ENCODE results near the gene OR52E4. TPM values are rescaled to one million over a fixed set of nuclear protein-coding genes. Genes with fewer than 3 reads are reported as not detected.

Gene OR52E4
- total RNA-seq: not detected in 2 replicates

DNA sequence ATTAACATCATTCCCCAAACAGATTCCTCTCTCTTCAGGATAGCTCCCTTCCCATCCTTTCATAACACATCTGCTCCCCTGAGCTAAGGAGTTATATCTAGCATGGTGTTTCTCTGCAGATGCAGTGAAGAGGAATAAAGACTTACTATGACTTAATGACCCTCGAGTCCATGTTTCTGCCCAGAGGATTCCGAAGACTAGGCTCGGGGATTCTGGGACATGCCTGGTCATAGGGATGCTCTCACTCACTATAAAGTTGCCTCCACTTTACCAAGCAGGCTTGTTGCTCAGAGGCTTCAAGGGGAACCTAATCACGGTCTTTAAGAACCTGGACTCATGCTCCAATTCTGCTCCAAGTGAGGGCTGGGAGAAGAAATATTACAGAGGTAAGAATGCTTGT is at the start of gene OR52E4:
TSS of gene OR52E4 (plus strand) at position 301 of the 400 bp plus-strand sequence. CDS start 3,664 bp downstream, outside the sequence.
- no peak for DNase-seq (ENCODE audit: low read depth in 2 of 2)

DNA sequence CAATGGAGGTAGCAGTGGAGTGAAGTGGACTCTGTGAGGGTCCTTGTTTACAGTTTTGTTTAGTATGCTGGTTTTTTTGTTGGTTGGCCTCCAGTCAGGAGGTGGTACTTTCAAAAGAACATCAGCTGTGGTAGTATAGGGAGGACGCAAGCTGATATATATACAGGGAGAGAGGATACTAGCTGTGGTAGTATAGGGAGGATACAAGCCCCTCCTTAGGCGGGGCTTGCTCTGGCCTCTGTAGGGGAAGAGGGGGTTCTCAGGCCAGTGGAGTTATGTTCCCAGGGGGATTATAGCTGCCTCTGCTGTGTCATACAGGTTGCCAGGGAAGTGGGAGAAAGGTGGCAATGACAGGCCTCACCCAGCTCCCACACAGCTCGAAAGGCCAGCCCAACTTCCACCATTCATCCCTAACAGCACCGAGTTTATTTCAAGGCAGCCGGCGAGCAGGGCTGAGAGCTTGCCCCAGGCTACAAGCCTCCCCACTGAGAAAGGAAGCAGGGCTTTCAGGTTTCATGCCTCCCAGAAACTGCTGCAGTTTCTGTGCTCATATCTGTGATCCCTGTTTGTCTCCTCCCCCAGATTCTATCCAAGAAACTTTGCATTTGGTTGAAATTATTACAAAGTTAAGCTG is 49.1 kb upstream of the OR52E4 start:
- DNase-seq (ENCODE audit: low read depth in 2 of 2): no peak

DNA sequence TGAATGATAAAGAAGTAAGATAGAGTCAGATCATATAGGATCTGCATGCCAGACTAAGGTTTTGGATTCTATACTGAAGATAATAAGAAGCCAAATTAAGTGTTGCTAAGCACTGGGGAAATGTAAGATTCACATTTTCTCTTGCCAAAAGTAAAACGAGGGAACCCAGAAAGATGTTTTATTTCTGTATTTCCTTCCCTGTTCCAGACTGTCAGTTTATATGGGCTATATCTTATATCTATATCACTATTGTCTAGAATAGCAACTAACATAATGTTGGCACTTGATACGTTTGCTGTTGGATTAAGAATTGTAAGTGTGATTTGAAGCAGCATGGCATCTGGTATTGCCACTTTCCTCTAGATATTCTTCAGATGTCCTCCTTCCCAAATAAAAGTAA is 47.0 kb upstream of the OR52E4 start:
- no peak for DNase-seq (ENCODE audit: low read depth in 2 of 2)

DNA sequence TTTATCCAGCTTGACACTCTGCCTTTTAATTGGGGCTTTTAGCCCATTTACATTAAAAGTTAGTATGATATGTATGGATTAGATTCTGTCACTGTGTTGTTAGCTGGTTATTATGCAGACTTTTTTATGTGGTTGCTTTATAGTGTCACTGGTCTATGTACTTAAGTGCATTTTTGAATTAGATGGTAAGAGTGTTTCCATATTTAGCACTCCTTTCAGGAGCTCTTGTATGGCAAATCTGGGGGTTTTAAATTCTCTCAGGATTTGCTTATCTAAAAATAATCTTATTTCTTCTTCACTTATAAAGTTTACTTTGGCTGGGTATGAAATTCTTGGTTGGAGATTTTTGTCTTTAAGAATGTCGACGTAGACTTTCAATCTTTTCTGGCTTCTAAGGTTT is 42.7 kb upstream of the OR52E4 start:
- no peak for DNase-seq (ENCODE audit: low read depth in 2 of 2)

DNA sequence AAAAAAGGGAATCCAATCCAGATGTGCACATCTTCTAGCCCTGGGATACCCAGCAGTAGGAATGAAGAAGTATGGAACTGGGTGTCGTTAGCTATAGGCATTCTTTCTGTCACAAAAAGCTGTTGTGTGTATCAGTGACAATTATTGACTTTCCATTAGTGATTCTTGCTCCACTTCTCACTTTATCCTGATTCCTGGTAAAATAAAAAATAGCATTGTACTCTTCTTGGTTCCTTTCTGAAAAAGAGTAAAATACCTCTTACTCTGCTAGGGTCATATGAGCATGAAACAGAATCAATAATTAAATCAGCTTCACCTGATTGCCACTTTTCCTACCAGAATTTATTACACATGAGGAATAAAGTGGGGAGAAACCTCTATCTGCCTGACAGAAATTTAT is 38.6 kb upstream of the OR52E4 start, which contains the start of gene OR52E6:
TSS of gene OR52E6 (minus strand) at position 101 of the 400 bp plus-strand sequence. CDS start at position 101, 0 bp downstream.
- DNase-seq (ENCODE audit: low read depth in 2 of 2): no peak

DNA sequence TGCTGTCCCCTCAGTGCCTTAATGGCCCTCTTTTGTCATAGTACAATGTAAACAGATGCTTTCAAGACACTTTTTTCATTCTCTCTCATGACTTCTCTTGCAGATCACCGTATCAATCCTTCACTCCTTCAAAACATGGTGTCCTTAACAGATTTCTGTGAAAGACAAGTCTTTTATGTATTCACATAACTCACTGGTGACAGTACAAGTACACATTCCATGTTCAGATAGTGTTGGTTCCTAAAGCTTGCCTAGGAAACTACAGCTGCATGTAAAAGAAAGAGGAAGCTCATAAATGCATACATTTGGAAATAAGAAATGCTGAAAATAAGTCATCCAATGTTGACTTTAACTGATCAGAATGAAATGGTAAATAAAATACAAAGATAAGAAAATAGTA is 33.7 kb upstream of the OR52E4 start:
- no peak for DNase-seq (ENCODE audit: low read depth in 2 of 2)

DNA sequence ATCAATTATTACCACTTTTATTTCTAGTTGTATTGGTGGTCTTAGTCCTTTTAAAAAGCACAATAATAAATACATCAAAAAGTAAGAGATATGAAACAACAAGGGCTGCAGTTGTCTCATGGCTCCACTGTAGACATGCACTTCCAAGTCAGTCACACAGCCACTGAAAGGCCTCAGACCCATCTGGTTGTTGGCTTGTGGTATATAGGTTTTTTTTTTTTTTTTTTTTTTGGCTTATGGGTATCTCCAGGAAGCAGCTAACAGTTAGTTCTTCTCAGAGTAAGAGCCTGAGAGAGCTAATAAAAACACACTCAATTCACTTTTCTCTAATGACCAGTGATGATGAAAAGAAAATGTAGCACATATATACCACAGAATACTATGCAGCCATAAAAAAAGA is 32.7 kb upstream of the OR52E4 start:
- no peak for DNase-seq (ENCODE audit: low read depth in 2 of 2)

DNA sequence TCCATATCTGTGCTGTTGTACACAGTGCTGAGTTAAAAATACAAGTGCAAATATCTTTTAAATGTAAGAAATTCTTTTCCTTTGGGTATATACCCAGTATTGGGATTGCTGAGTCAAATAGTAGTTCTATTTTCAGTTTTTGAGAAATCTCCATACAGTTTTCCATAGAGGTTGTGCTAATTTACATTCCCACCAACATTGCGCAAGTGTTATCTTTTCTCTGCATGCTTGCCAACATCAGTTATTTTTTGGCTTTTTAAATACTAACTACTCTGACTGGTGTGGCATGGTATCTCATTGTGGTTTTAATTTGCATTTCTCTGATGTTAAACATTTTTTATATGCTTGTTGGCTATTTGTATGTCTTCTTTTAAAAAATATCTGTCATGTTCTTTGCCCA is 29.4 kb upstream of the OR52E4 start:
- no peak for DNase-seq (ENCODE audit: low read depth in 2 of 2)

DNA sequence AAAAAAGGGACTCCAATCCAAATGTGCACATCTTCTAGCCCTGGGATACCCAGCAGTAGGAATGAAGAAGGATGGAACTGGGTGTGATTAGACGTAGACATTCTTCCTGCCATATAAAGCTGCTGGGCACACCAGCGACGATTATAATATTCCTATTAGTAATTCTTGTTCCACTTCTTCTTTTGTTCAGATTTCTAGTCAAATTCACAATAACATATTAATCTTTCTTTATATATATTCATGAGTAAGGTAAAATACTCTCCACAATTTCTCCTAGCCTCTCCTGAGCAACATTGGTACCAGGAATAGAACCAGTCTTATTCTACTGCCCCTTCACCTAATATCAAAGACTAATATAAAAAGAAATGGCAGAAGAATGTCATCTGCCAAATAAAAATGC is 22.8 kb upstream of the OR52E4 start, which contains the start of gene OR52E8:
TSS of gene OR52E8 (minus strand) at position 101 of the 400 bp plus-strand sequence. CDS start at position 101, 0 bp downstream.
- no peak for DNase-seq (ENCODE audit: low read depth in 2 of 2)

DNA sequence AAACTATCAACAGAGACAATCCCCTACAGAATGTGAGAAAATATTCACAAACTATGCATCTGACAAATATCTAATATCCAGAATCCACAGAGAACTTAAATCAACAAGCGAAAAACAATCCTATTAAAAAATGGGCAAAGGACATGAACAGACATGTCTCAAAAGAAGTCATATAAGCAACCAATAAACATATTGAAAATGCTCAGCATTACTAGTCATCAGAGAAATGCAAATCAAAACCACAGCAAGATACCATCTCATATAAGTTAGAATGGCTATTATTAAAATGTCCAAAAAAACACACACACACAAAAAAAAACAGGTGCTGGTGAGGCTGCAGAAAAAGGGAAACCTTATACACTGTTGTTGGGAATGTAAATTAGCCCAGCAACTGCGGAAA is 14.6 kb upstream of the OR52E4 start:
- no peak for DNase-seq (ENCODE audit: low read depth in 2 of 2)

DNA sequence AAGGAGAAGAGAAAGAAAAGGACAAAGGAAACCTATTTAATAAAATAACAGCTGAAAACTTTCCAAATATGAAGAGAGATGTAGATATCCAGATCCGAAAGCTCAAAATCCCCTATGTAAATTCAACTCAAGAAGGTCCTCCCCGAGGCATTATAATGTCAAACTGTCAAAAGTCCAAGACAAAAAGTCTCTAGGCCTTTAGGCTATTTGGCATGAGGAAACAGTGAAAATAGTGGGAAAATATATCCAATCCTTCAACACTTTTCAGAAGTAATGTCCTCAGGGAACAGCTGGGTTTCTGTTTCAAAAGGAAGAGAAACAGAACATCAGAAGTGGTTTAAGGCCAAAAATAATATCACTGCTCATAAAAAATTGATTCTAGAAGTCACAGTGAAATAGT is 1.9 kb upstream of the OR52E4 start:
- DNase-seq (ENCODE audit: low read depth in 2 of 2): no peak

DNA sequence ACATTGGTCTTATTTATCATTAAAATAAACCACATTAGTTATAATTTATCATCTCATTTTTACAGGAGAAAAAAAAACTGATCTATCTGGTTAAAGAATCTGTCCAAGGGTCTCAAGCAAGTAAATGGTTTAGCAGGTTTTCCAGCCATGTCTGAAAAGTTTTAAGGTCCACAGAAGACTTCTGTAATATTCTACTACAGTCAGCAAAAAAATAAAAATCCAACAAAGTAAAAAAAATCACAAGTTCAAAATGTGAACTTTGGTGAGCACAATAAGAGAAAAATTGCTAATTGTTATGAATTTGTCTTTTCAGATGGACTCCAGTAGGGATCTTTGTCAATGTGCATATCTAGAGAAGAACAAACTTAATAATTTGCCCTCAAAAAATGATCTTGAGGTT is 1.3 kb downstream of the OR52E4 start:
- DNase-seq (ENCODE audit: low read depth in 2 of 2): no peak

DNA sequence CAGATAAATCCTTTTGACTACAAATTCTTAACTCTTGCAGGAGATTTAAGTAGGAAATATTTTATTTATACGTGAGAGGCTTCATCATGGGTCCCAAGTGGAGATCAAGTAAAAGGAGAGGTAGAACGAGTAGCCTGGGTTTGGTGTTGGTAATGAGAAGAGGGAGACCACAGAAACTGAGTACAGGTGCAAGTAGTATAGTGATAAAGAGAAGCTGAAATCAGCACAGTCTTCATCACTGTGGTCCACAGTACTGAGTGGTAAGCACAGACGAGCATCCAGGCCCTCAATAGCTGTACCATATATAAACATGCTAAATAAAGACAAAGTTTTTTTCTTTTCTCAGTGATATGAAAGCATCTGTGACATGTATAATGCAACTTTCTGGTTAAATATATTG is 6.7 kb downstream of the OR52E4 start:
- no peak for DNase-seq (ENCODE audit: low read depth in 2 of 2)

DNA sequence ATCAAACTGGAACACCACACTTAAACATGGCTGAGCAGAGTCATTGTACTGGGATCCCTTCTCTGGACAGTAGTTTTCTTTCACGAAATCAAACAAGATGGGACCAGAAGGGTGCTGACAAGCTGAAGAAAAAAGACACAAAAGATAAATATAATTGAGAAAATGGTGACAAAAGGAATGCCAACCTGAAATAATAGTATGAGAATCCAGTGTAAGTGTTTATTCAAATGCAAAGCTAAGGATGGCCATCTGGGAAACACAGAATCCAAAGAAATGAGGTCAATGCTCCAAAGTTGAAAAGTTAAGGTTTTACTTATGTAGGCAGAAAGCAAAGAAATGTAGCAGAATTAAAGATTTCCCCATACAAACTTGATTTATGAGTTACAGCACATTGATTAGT is 7.2 kb downstream of the OR52E4 start:
- no peak for DNase-seq (ENCODE audit: low read depth in 2 of 2)

DNA sequence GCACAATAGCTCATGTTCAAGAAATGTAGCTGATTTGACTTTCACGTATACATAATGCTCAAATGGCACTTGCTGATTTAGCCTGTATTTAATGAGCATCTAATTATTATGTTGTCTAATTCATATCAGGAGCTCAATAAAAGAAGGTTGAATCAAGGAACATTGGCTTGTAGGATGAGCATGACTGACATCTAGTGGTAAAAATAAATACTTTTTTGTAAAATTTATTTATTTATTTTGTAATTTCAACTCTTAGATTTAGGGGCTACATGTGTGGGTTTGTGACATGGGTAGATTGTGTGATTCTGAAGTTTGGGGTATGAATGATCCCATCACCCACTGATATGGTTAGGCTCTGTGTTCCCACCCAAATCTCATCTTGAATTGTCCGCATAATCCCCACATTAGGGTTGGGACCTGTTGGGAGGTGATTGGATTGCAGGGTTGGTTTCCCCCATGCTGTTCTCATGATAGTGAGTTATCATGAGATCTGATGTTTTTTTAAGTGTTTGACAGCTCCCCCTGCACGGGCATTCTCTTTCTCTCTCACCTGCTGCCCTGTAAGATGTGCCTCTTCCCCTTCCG is 10.9 kb downstream of the OR52E4 start:
- DNase-seq (ENCODE audit: low read depth in 2 of 2): peak in 1 of 2 donors; percentile 10

DNA sequence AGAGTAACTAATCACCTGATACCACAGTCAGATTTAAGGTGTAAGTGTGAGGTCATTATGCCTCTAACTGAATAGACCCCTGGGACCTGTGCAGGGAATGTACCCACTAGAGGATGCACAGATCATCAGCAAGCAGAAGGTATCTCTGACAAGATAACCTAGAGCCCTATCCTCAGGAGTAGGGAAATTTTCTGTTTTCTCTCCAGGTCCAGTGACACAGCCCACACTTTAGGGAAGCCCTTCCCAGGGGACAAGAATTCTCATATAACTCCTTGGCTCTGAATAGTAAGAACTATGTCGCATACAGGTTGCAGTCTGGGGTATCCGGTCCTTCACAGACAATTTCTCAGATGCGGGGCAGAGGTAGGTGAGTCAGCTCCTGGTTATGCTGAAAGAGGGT is 12.5 kb downstream of the OR52E4 start, which contains the start of gene OR52E5:
TSS of gene OR52E5 (plus strand) at position 301 of the 400 bp plus-strand sequence. CDS start 7,569 bp downstream, outside the sequence.
- DNase-seq (ENCODE audit: low read depth in 2 of 2): no peak

DNA sequence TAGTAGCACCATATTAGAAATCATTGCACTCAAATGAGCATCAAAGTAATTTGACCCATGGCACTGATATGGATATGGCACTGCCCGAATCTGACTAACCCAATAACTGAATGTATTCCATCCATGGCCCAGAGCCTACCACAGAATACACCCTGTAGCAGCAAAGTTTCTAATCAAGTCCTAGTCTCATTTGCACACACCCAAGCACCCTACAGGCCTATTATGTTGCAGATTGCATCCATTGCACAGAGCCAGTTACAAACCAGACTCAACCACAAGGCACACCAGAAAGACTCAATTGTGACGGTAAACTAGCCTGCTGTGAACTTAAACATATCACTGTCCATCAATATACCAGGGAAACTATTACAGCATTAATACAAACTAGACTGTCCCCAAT is 19.1 kb downstream of the OR52E4 start:
- DNase-seq (ENCODE audit: low read depth in 2 of 2): no peak

DNA sequence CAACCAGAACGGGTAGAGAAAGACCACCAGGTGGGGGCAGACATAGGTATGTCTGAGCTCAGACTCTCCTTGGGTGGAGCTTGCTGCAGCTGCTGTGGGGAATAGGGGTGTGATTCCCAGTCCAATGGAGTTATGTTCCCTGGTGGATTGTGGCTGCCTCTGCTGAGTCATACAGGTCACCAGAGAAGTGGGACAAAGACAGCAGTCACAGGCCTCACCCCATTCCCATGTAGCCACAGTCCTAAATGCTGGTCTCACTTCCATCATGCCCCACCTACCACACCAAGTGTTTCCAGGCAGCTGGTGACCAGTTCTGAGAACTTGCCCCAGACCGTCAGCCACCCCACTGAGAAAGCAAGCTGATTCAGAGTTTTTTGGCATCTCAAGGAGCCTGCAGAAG is 30.1 kb downstream of the OR52E4 start:
- no peak for DNase-seq (ENCODE audit: low read depth in 2 of 2)

DNA sequence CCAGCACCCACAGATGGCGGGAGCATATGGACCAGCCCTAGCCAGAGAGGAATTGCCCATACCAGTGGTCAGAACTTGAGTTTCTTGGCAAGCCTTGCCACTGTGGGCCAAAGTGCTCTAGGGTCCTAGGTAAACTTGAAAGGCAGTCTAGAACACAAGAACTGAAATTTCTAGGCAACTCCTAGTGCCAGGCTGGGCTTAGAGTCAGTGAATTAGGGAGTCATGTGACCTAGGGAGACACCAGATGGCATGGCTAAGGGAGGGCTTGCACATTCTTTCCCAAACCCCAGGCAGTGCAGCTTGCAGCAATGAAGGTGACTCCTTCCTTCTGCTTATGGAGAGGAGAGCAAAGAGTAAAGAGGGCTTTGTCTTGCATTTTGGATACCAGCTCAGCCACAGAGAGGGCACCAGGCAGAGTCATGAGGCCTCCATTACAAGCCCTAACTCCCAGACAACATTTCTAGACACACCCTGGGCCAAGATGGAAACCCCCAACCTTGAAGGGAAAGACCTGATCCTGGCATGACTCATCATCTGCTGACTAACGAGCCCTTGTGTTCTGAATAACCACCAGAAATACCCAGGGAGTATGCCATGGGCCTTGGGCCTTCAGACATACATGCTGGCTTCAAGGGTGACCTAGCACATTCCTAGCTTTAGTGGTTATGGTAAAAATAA is 42.5 kb downstream of the OR52E4 start:
- no peak for DNase-seq (ENCODE audit: low read depth in 2 of 2)

DNA sequence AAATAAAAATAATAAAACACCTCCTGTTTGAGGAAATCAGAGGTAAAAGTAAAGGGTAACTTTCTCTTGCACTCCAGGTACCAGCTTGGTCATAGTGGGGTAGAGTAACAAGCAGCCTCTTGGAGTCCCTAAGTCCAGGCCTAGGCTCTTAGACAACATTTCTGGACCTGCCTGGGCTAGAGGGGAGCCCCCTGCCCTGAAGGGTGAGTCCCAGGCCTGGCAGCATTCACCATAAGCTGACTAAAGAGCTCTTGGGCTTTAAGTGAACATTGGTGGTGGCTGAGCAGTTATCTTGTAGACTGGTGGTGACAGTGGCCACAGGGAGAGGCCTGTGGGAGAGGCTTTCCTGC is 43.0 kb downstream of the OR52E4 start:
- DNase-seq (ENCODE audit: low read depth in 2 of 2): no peak

DNA sequence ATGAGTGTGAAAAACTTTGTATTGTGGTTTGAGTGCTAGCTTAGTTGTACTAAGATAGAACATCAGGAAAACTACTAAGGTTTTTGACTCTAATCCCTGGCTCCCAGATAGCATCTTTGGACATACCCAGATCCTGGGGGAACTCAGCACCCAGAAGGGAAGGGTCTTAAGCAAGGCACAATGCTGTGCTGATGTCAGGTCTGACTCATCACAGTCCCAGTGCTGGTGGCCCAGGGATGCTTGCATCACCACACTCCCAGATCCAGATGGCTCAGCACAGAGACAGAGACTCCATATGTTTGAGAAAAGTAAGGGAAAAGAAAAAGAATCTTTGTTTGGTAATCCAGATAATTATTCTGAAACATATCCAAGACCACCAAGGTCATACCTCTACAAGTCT is 43.4 kb downstream of the OR52E4 start:
- no peak for DNase-seq (ENCODE audit: low read depth in 2 of 2)

DNA sequence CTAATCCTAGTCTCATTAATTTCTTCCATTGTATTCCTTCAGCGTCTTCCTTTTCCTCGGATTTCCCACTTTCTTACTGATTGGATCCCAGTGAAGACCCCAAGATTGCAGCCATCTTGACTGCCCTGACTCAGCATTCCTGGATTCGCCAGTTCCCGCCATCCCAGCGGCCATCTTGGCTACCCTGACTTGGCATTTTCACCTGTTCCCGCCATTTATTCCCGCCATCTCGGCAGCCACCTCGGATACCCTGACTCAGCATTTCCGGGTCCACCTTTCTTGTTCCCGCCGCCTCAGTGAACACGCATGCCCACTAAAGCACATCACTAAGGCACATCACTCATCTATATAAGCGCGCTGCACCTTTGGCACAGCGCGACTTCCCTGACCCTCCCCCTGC is 47.8 kb downstream of the OR52E4 start:
- no peak for DNase-seq (ENCODE audit: low read depth in 2 of 2)

DNA sequence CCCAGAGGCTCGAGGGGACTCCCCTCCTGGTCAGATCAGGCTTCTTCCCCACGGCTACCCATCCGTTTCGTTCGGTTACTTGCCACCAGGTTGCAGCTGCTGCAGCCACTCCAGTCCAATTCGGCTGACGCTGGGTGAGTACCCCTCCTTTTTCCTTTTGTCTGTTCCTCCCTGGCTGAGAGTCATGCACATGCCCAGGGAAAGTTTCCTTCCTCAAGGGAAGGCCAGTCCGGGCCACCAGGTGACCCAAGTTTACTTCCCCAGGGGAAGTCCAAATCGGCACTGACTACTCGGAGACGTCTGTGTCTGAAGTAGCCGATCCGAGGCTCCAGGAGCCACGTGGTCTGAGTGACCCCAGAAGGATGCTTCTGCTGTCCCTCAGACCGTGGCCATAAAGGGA is 48.4 kb downstream of the OR52E4 start:
- DNase-seq (ENCODE audit: low read depth in 2 of 2): no peak
